PC-3 (cell line): Measurements from ENCODE around the gene SSC4D.
"Not testable (repeated sequence)": the region's sequence is repeated elsewhere in the genome, so short reads cannot be mapped to it uniquely, and the experiment has no call there.

Source experiments
- CTCF ChIP-seq: fragments of 300-600 bp; sonication (generic); conservative IDR thresholded peaks from 2 replicates; pipeline ENCODE4 v1.5.1; 2017; ENCODE audit warnings: antibody characterized with exemption, low read depth, mild to moderate bottlenecking, low read length
- EZH2 ChIP-seq: fragments of 300-600 bp; sonication (generic); IDR thresholded peaks from one replicate; pipeline ENCODE4 v1.6.1; 2017; ENCODE audit warnings: antibody characterized with exemption, mild to moderate bottlenecking, low read length; ENCODE audit not compliant: unreplicated experiment

GRCh38 chr7:76421097-76421496, 11.6 kb upstream of the SSC4D start:
- not testable (repeated sequence) for TF ChIP-seq CTCF, EZH2
